Measurements from ENCODE around the gene GABARAPL1.

- no peak for TF ChIP-seq POLR2A (IDR thresholded peaks at IDR 0.05; ENCODE audit: low read depth, low read length)
- TF ChIP-seq TAF1 (IDR thresholded peaks at IDR 0.05; ENCODE audit: low read depth, low read length) = no peak
- TF ChIP-seq POLR2AphosphoS5 (IDR thresholded peaks at IDR 0.05; ENCODE audit: low read depth, low read length) = no peak
Observed at GRCh38 chr12:10214136-10214894, 1.6 kb downstream of the GABARAPL1 start.
